ENCODE data around the gene ATRN.
"Not testable (repeated sequence)": the region's sequence is repeated elsewhere in the genome, so short reads cannot be mapped to it uniquely, and the experiment has no call there.

The ATRN gene

DNA sequence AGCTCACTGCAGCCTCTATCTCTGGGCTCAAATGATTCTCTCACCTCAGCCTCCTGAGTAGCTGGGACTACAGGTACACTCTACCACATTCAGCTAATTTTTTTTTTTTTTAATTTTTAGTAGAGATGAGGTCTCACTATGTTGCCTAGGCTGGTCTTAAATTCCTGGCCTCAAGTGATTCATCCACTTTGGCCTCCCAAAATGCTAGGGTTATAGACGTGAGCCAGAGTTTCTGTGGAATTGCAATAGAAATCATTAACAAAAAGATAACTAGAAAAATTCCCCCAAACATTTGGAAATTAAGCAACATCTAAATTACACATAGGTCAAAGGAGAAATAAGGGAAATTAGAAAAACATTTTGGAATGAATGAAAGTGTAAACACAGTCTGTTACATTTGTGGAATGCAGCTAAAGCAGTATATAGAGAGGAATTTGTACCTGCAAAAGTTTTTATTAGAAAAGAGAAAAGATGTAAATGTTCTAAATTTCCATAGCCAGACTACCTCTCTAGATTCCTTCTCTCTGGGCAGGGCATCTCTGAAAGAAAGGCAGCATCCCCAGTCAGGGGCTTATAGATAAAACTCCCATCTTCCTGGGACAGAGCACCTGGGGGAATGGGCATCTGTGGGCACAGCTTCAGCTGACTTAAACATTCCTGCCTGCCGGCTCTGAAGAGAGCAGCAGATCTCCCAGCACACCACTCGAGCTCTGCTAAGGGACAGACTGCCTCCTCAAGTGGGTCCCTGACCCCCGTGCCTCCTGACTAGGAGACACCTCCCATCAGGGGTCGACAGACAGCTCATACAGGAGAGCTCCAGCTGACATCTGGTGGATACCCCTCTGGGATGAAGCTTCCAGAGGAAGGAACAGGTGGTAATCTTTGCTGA lies 51.3 kb downstream of the ATRN start:
- no peak for DNase-seq

DNA sequence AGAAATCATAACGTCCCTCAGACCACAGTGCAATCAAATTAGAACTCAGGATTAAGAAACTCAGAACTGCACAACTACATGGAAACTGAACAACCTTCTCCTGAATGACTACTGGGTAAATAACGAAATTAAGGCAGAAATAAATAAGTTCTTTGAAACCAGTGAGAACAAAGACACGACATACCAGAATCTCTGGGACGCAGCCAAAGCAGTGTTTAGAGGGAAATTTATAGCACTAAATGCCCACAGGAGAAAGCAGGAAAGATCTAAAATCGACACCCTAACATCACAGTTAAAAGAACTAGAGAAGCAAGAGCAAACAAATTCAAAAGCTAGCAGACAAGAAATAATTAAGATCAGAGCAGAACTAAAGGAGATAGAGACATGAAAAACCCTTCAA lies 53.9 kb downstream of the ATRN start:
- DNase-seq = not testable (repeated sequence)

DNA sequence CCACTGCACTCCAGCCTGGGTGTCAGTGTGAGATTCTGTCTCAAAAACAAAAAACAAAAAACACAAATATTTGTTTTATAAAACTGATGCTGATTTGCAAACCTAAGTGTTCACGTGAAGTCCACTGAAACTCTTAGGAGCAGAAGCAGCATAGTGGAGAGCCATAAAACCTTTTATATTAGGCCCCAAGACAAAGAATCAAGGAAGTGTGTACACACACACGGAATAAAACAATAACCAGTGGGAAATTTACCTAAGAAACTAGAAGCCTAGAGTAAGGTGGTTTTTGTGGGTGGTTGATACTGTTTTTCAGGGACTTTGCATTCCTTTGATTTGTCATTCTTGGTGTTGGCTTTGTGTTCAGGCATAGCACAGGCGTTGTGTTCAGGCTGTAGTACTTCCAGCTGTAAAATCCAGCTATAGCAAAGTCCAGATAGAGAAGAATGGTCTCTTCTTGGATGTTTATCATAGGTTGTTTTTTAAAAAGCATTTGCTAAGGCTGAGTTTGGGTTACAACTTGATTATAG lies 61.3 kb downstream of the ATRN start:
- DNase-seq = no peak

DNA sequence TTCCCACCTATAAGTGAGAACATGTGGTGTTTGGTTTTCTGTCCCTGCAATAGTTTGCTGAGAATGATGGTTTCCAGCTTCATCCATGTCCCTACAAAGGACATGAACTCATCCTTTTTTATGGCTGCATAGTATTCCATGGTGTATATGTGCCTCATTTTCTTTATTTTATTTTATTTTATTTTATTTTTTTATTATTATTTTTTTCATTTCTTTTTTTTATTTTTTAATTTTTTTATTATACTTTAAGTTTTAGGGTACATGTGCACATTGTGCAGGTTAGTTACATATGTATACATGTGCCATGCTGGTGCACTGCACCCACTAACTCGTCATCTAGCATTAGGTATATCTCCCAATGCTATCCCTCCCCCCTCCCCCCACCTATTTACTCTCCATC lies 66.9 kb downstream of the ATRN start:
- not testable (repeated sequence) for DNase-seq

DNA sequence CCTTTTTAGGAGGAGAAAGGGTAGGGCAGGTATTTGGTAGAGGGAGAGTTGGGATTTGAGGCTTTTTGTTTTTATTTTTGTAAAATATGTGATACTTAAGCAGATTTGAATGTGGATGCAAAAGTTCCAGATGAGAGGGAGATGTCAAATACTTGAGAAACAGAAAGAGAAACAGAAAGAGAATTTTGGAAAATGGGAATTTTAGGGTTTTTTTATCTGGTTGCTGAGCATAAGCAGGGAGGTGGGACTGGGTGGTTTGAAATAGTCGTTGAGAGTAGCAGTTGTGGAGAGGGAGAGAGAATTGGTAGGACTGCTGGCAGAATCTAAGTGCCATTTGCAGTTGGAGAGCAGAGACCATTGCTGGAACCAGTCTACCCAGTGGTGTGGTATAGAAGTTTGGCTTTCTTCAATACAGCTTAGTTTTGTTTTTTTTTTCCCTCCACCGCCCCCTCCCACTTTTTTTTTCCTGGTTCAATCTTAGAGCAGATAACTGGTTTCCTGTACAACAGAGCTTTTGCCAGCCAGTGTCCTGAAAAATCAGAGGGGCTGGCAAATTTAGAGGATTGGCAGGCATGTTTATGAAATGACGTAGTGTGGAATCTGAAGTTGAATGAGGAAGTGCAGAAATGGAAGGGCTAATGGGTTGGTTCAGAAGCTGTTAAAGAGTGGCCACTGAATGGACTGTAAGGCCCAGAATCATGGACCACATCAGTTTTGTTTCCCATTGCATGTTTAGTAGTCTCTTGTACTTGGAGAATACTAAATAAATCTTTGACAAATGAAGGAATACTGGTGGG lies 68.7 kb downstream of the ATRN start:
- no peak for DNase-seq

DNA sequence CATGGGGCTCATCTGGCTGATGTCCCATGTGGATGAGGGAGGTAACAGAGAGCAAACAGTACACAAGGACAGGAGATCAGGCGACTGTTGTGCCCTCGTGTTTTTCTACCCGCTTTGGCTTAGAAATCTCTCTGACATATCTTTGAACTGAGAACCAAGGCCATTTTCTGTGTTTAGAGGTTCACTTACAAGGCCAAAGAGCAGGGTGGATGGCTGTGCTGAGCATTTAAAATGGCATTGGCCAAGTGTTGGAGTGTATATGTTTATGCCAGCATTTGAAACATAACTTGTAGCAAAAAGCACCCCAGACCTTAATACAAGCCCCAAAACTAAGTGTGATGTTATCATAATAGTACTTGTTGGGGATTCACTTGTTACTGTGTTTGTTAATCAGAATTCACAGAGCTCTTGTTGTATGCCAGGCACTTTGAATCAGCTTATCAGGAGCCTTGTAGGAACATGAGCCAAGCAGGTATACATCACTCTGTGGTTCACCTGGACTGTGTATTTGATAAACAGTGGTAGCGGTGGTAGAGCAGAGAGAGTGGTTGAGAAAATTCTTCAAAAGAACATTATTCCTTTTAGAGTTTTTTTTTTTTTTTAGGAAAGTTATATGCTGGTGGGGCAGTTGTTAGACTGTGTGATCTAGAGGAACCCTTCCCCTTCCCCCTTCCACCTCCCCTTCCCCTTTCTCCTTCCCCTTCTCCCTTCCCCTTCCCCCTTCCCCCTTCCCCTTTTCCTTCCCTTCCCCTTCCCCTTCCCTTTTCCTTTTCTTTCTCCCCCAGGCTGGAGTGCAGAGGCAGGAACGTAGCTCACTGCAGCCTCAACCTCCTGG lies 71.3 kb downstream of the ATRN start:
- DNase-seq = no peak

DNA sequence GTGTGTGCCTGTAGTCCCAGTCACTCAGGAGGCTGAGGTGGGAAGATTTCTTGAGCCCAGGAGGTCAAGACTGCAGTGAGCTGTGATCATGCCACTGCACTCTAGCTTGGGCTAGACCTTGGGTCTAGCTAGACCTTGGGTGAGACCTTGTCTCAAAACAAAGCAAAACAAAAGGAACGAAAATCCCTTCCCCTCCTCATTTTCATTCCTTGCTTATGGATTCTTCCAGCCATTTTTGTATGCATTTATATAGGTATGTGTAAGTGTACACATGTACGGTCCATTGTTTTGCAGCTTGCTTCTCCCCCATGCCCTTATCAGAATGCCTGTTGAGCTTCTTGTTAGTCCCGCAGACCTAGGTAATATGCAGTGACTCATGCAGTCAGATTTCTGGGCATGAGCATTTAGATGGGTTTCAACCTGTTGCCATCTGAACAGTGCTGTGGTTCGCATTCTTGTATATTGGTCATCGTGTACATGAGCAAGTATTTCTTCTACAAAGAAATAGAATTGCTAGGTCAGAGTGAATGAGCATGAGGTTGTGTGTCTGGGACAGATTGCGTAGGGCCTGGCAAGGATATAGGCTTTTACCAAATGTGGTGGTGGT lies 73.2 kb downstream of the ATRN start:
- no peak for DNase-seq

DNA sequence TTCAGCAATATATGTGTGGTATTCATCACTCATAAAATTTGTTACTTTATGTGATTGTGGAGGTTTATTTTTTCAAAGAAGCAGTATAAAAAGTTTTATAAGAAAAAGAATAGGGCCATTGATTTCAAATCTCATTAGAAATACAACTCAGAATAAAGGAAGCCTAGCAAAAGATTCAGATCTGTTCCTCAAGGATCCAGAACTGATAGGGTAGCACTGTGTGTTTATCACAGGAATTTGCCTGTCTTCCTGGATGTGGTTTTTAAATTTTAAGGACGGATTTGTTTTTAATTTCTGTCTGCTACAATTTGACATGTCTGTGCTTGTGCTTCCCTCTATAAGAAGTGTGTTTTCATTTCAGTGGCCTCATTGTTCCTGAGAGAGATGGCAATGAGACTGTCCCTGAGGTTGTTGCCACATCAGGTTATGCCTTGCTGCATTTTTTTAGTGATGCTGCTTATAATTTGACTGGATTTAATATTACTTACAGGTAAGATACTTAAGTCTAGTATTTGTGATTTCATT lies 74.6 kb downstream of the ATRN start:
- DNase-seq = no peak

DNA sequence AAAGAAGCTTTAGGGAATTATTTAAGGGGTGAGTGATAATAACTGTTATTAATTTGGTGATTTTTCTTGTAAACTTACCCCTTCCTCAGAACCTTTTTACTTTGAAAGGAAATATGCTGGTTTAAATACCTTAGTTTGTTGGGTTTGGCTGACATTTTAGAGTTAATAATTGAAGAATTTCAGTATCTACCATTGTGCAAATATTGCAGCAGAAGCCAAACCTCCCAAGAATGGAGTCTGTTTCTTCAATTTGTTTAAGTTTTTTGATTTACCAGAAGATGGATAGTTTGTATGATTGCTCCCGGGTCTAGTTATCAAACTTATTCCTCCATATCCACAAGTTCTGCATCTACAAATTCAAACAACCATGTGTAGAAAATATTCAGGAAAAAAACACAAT lies 77.1 kb downstream of the ATRN start:
- DNase-seq = no peak

DNA sequence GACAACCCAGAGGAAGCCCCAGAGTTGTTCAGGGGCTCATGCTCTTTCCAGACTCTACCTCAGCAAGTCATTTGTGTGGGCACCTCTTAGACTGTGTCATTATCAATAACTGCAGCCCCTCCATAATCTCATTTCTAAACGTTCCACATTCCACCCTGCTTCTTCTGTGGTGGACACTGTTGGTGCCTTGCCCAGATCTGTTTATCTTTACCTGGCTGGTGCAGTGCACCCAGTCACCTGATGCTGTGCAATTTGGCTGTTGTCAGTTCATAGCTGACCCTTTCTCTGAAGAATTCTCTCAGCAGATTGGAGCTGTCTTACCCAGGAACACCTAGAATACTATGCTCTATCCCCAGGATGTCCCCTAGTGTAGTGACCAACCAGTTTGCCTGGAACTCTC lies 80.0 kb downstream of the ATRN start:
- DNase-seq = no peak

DNA sequence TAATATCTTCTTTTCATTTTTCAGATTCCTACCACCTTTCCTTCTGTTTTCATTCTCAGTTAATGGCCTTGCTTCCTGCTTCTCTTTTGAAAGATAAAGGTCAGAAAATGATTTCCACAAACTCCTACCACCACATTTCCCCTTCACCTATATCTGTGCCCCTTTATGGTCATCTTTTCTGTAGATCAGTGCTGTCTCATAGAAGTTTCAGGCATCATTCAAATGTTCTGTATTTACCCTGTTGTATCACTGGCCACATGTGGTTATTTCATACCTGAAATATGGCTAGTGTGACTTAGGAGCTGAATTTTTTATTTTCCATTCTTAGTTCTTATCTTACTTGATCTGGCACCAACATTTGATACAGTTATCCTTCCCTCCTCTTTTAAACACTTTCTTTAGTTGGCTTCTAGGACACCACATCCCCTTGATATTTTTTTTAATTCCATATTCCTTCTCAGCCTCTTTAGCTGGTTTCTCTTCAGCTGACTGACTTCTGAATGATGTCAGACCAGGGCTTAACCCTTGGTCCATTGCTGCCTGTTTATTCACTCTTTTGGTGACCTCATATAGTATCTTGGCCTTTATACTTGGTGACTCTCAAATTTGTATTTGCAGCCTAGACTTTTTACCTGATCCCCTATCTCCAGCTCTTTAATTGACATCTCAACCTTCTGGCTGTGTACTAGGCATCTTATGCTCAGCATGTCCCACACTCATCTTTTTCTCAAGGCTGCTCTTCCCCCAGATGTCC lies 81.0 kb downstream of the ATRN start:
- DNase-seq = no peak

DNA sequence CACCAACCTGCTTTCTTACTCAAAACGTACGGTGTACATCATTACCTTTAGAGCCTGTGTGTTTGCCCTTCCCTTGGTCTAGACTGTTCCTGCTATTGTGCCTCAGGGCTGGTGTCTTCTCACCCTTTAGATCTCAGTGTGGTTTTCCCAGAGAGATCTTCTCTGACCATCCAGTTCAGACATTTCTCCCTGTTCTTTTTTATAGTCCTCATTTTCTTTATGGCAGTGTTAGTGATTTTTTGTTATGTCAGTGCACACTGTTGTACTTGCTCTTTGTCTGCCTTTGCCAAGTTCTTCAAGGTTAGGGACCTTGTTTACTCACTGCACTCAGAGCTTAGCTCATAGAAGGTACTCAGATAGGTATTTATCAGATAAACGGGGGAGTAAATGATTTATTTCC lies 82.8 kb downstream of the ATRN start:
- DNase-seq = no peak

DNA sequence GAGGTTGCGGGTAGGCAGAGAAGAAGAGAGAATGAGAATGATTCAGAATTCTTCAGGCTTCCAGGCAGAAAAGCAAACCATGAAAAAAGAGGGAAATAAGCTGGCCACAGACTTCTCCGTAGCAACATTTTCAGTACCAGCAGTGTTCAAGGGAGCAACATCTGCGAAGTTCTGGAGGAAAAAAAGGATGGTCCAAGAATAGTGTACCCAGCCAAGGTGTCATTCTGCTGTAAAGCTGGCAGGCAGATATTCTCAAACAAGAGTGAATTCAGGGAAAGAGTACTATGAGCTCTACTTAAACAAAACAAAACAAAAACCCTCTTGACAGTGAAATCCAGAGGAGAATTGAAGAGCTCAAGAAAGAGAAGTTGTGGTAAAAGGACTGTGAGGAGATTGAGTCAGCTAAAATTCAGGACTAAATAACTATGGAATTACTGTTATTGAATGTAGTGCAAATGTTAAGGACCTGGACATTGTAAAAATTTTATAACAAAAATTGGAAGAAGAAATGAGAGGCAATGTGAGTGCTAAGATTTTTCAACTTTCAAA lies 86.5 kb downstream of the ATRN start:
- no peak for DNase-seq

DNA sequence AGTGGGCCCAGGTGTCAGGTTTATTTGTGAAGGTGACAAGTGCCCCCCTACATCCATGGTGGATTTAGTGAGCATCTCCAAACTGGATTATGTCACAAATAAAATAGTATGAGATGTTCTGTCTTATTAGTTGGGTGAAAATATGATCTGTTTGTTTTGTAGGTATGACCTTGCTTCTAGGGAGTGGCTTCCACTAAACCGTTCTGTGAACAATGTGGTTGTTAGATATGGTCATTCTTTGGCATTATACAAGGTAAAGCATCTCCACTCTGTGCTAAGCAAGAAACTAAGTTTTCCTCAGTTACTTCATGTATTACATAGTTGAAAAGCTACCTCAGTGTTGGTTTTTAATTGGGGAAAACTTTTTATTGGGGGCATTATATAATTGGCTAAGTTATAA lies 88.4 kb downstream of the ATRN start:
- DNase-seq = no peak

DNA sequence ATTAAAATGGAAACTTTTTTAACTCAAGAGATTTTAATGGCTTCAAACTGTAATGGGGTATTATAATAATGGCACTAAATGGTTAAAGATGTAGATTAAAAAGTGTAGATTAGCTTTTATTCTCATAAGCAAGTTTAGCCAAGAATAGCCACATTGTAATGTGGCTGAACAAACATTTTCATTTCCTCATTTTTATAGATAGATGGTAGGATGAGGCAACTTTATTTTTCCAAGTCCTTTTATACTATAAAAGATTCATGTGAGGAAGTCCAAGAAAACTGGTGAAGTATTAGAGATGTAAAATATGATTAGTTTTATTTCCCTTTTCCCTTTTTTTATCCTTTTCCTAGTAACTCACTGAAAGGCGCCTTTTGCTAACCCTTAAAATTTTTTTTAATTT lies 88.8 kb downstream of the ATRN start:
- no peak for DNase-seq

DNA sequence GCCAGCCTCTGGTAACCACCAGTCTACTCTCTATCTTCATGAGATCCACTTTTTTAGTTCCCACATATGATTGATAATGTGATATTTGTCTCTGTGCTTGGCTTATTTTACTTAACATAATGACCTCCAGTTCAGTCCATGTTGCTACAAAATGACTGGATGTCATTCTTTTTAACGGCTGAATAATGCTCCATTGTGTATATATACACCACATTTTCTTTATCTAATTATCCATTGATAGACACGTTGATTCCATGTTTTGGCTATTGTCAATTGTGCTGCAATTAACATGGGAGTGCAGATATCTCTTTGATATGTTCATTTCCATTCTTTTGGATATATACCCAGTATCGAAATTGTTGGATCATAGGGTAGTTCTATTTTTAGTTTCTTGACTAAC lies 89.3 kb downstream of the ATRN start:
- no peak for DNase-seq

DNA sequence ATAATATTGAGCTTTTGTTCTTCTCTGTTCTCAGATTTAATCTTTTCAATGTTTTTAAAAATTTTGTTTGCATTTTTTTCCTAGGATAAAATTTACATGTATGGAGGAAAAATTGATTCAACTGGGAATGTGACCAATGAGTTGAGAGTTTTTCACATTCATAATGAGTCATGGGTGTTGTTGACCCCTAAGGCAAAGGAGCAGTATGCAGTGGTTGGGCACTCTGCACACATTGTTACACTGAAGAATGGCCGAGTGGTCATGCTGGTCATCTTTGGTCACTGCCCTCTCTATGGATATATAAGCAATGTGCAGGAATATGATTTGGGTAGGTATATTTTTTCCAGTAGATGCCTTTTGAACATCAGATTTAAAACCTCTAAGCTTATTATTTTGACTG lies 89.8 kb downstream of the ATRN start:
- no peak for DNase-seq

DNA sequence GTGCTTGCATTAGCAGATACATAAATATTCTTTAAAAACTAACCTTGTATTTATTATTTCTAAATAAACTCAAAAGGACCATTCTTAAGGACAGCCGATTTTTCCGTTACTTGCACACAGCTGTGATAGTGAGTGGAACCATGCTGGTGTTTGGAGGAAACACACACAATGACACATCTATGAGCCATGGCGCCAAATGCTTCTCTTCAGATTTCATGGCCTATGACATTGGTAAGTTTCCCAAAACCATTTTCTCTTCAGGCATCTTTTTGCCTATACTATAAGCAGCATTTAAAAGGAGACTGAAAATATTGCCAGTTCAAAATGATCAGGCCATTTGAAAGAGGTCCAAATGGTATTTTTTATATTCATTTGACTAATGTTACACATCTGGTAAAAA lies 92.3 kb downstream of the ATRN start:
- DNase-seq = no peak

DNA sequence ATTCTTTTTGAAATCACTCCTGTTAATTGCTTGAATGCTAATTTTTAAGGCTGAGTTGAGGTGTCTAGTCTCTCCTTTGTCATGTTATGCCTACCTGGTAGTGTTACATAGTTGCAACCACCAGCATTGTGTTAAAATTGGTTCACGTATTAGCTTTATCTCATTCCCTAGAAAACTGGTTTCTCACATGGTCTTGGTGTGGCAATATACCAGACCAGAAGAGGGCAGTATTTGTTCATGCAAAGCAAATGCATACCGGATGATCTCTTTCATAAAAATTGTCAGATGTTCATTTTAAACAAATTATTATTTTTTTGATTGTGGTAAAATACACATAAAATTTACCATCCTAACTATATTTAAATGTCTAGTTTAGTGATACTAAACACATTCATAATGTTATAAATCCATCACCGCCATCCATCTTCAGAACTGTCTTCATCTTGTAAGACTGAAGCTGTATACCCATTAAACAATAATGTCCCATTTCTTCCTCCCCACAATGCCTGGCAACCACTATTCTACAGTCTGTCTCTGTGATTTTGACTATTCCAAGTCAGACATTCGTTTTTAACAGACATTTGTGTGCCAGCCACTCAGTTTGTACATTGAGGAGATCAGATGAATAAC lies 92.8 kb downstream of the ATRN start:
- DNase-seq = no peak

DNA sequence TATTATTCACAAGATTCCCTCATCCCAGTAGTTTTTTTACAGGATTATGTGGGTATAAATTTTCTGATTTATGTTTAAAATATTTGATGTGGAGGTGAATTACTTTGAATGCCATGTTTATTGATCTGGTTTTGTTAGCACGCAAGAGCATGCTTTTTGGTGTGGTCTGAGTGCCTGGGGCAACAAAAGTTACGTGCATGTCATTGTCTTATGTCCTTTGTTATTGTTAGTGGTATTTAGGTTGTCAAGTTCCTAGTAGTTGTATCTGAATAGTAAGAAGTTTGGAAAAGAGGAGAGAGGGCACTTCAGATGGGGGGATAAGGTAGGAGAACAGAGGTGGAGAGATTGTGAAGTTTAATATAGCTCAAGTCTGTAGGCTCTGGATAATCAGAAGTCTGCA lies 95.0 kb downstream of the ATRN start:
- no peak for DNase-seq

DNA sequence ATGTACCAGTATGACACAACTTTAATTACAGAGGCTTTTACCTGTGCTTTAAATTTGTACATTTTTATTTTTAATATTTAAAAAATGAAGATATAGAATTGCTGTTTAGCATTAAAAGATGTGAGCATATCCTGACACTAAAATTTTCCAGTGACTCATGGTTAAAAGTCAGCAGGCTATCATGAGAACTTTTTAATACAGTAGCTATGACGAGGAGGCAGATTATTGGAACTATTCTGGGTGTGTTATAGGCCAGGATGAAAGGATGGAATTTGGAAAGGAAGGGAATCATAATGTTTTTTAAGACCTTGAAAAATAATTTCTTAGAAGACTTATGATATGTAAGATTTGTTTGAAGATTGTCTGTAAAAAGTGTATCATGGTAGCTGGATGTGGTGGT lies 101.3 kb downstream of the ATRN start:
- DNase-seq = no peak

Measured in activated naive CD4-positive, alpha-beta T cell (primary cell).